K562 (cell line): ENCODE data around the gene CPLX3. TPM values are rescaled to one million over a fixed set of nuclear protein-coding genes. Genes with fewer than 3 reads are reported as not detected.

Experiments
- KLF16 ChIP-seq: IDR thresholded peaks from 2 replicates; pipeline ENCODE4 v1.6.1; 2016; ENCODE audit warnings: antibody characterized with exemption
- NR4A1 ChIP-seq, 2 experiments: fragments of 250-450 bp in 1 of 2; fragments of 450-650 bp in 1 of 2; sonication (Bioruptor Pico) in 1 of 2; IDR thresholded peaks; 2 replicates each; pipeline versions ENCODE4 v1.4.0 to v1.6.1; 2016 to 2020; ENCODE audit warnings: mild to moderate bottlenecking in 2 of 2, missing compliant biosample characterization in 1 of 2, missing genetic modification characterization in 1 of 2, moderate library complexity in 1 of 2
- polyA plus RNA-seq, 8 experiments: library from polyadenylated mRNA; depleted of rRNA in 4 of 8; stranded (reverse) in 5 of 8; unstranded in 3 of 8; fragments of >200 nt; fragmentation: Nextera tagmentation in 2 of 8; fragmentation: Illumina TruSeq in 1 of 8; extraction: Ambion mirVana in 2 of 8; extraction: Trizol in 1 of 8; gene quantifications; 2 replicates each; pipeline versions ENCODE4 v1.2.1 to v1.2.3, GENCODE V29; 2011 to 2014; ENCODE audit warnings: inconsistent platforms in 1 of 8, missing spikeins in 1 of 8
- total RNA-seq, 7 experiments: library from RNA; depleted of rRNA in 6 of 7; stranded (reverse); fragments of >200 nt in 6 of 7; fragmentation: Illumina TruSeq in 2 of 7; extraction: Trizol in 2 of 7; gene quantifications; 2 replicates each; pipeline versions ENCODE4 v1.2.1 to v1.2.3, GENCODE V29; 2011 to 2021; ENCODE audit warnings: low replicate concordance in 1 of 7
- TF ChIP-seq, protein P1 (sequence below): fragments of 450-650 bp; IDR thresholded peaks from 2 replicates; pipeline ENCODE4 v1.6.1; 2014; ENCODE audit warnings: low read depth, mild to moderate bottlenecking, moderate library complexity, borderline replicate concordance
- TF ChIP-seq, protein P2 (sequence below), 2 experiments: fragments of 450-650 bp in 1 of 2; sonication (generic) in 1 of 2; formaldehyde crosslinking in 1 of 2; IDR thresholded peaks; 2 replicates each; pipeline versions ENCODE4 v1.7.1 to v1.9.0; 2016 to 2022; ENCODE audit warnings: inconsistent platforms in 1 of 2, mild to moderate bottlenecking in 1 of 2, missing genetic modification reagents in 1 of 2

CPLX3 gene
- total and polyA plus RNA-seq, 9 of the 15 experiments (the other 6 are each of a cell fraction or from before 2014, with no cell fraction given): not detected

DNA sequence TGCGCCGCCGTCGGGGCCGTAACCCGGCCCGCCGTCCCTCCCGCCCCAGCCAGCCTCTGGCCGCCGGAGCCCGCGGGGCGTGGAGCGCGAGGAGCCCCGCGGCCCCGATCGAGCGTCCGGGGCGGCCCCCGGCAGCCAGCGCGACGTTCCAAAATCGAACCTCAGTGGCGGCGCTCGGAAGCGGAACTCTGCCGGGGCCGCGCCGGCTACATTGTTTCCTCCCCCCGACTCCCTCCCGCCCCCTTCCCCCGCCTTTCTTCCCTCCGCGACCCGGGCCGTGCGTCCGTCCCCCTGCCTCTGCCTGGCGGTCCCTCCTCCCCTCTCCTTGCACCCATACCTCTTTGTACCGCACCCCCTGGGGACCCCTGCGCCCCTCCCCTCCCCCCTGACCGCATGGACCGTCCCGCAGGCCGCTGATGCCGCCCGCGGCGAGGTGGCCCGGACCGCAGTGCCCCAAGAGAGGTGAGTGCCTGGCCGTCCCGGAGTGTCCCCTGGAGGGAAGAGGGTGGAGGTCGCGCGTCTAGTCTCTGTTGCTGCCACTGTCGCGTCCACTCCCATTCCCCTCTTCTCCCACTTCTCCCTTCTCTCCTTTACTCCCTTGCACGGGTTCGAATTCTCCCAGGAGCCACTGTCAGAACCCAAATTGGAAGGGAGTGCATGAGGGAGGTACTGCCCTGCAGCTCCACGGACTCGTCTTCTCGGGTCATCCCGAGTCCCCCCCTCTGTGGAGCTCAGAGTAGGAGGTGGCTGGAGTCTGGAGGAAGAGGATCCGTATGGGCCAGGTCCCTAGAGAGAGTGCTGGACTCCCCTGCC, 44.0 kb upstream of the CPLX3 start (continued):
- TF ChIP-seq NR4A1 (CRISPR knock-in tag; IDR thresholded peaks at IDR 0.05) (no peak), NR4A1 (tag; IDR thresholded peaks at IDR 0.05) (no peak), KLF16 (no peak)
- TF ChIP-seq, protein P1, sequence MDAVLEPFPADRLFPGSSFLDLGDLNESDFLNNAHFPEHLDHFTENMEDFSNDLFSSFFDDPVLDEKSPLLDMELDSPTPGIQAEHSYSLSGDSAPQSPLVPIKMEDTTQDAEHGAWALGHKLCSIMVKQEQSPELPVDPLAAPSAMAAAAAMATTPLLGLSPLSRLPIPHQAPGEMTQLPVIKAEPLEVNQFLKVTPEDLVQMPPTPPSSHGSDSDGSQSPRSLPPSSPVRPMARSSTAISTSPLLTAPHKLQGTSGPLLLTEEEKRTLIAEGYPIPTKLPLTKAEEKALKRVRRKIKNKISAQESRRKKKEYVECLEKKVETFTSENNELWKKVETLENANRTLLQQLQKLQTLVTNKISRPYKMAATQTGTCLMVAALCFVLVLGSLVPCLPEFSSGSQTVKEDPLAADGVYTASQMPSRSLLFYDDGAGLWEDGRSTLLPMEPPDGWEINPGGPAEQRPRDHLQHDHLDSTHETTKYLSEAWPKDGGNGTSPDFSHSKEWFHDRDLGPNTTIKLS: no peak
- TF ChIP-seq, protein P2, sequence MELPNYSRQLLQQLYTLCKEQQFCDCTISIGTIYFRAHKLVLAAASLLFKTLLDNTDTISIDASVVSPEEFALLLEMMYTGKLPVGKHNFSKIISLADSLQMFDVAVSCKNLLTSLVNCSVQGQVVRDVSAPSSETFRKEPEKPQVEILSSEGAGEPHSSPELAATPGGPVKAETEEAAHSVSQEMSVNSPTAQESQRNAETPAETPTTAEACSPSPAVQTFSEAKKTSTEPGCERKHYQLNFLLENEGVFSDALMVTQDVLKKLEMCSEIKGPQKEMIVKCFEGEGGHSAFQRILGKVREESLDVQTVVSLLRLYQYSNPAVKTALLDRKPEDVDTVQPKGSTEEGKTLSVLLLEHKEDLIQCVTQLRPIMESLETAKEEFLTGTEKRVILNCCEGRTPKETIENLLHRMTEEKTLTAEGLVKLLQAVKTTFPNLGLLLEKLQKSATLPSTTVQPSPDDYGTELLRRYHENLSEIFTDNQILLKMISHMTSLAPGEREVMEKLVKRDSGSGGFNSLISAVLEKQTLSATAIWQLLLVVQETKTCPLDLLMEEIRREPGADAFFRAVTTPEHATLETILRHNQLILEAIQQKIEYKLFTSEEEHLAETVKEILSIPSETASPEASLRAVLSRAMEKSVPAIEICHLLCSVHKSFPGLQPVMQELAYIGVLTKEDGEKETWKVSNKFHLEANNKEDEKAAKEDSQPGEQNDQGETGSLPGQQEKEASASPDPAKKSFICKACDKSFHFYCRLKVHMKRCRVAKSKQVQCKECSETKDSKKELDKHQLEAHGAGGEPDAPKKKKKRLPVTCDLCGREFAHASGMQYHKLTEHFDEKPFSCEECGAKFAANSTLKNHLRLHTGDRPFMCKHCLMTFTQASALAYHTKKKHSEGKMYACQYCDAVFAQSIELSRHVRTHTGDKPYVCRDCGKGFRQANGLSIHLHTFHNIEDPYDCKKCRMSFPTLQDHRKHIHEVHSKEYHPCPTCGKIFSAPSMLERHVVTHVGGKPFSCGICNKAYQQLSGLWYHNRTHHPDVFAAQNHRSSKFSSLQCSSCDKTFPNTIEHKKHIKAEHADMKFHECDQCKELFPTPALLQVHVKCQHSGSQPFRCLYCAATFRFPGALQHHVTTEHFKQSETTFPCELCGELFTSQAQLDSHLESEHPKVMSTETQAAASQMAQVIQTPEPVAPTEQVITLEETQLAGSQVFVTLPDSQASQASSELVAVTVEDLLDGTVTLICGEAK (IDR thresholded peaks at IDR 0.05): 0 out of 2 replicates have a peak, but pooled peaks have one; percentile 11
- TF ChIP-seq, protein P2 (CRISPR knock-in tag; IDR thresholded peaks at IDR 0.05): no peak
- TF ChIP-seq, all 486 proteins: peak for 18
